Right lobe of liver (tissue), 4 donors: ENCODE data around the gene ATR.

ENCODE experiments used
- CTCF ChIP-seq, 4 donors: fragments of 200-600 bp in 3 of 4; fragments of 450-650 bp in 1 of 4; IDR thresholded peaks; one replicate each; pipeline versions ENCODE4 v1.5.1 to v1.8.0; 2016 to 2022; ENCODE audit warnings: antibody characterized with exemption in 4 of 4, mild to moderate bottlenecking in 2 of 4
- POLR2A ChIP-seq: fragments of 450-650 bp; IDR thresholded peaks from one replicate; pipeline ENCODE4 v1.6.1; 2017; ENCODE audit warnings: antibody characterized with exemption, mild to moderate bottlenecking
- donor health status: DM: no; HTN: no; CAD: no.
- donor health status: DM: no; HTN: no; CAD: no.
- donor health status: DM: no; HTN: yes; CAD: no.

- TF ChIP-seq POLR2A (no peak), CTCF (IDR thresholded peaks at IDR 0.05) (no peak)
Measured at GRCh38 chr3:142444343-142444742, 134.2 kb downstream of the ATR start.
